ENCODE results near the gene AP3M1.

DNA sequence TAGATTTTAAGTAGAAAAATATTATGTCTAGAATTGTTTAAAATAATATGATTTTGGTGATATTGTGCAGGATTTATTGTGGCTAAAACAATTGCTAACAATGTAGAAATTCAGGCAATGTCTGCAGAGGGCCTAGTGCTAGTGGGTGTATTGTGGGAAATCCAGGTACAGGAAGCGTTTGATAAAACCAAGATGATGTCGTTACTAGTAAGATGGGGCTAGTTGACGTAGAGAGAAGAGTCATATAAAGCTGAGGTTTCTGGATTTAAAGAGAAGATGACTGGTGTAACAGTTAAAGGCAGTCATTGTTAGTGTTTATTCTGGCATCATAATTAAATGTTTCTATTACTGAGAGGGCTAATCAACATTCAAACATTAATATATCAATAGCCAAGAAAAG lies 43.9 kb upstream of the AP3M1 start:
- TF ChIP-seq CTCF (IDR thresholded peaks at IDR 0.05): no peak
- TF ChIP-seq EZH2 (IDR thresholded peaks at IDR 0.05): no peak
- no peak for TF ChIP-seq EZH2phosphoT487 (IDR thresholded peaks at IDR 0.05)

Measured in neural progenitor cell (in vitro differentiated cells).